H7 (cell line): Measurements from ENCODE around the gene SMC2. TPM values are rescaled to one million over a fixed set of nuclear protein-coding genes. Genes with fewer than 3 reads are reported as not detected.
A peak's percentile ranks its signal among the peaks of the same experiment; 100 is the strongest.

Experiments used
- DNase-seq: peaks from one replicate; pipeline ENCODE4 v3.0.0; 2012
- H3K27me3 ChIP-seq: 2 replicates; pipeline ENCODE4 v1.6.0; 2011; ENCODE audit warnings: mild to moderate bottlenecking, low read length; ENCODE audit not compliant: control insufficient read depth, insufficient read depth
- H3K36me3 ChIP-seq: replicated peaks from 2 replicates; pipeline ENCODE4 v1.5.1; 2011; ENCODE audit warnings: low read length; ENCODE audit not compliant: control insufficient read depth, insufficient read depth
- H3K4me3 ChIP-seq: 2 replicates; pipeline ENCODE4 v1.5.1; 2011; ENCODE audit warnings: low read depth, mild to moderate bottlenecking, control low read depth, low read length, moderate library complexity; ENCODE audit not compliant: insufficient read depth
- total RNA-seq: library from RNA; depleted of rRNA; stranded (reverse); fragments of >200 nt; shearing (Covaris generic); gene quantifications from 2 replicates; pipeline ENCODE4 v1.2.3, GENCODE V29; 2014; rRNA removed

SMC2 gene
- 15.6 and 21.6 TPM in 2 replicates for total RNA-seq

- Histone ChIP-seq H3K4me3 (peak within 1 kb of the TSS; percentile 58), H3K27me3 (no peaks in the 10 kb centered on the region), H3K36me3 (no peaks in the 10 kb centered on the region)
- peak; percentile 88 for DNase-seq
These were observed at the start of gene SMC2 for GRCh38 chr9:104093647-104094533. Gene SMC2, plus strand, starts transcription at chr9:104094309. Its CDS starts 1,076 bp downstream, at chr9:104095385.

GRCh38 chr9:104068546-104068945 is 25.6 kb upstream of the SMC2 start:
- Histone ChIP-seq H3K27me3 (no peaks in the 10 kb centered on the region), H3K36me3 (no peaks in the 10 kb centered on the region), H3K4me3 (no peak overlapping the region)
- DNase-seq = no peak

- Histone ChIP-seq H3K36me3 (no peaks in the 10 kb centered on the region), H3K27me3 (no peaks in the 10 kb centered on the region), H3K4me3 (no peak overlapping the region)
- no peak for DNase-seq
These were observed 24.8 kb upstream of the SMC2 start for GRCh38 chr9:104069288-104069687.

GRCh38 chr9:104071589-104071988 is 22.5 kb upstream of the SMC2 start:
- Histone ChIP-seq H3K27me3 (no peaks in the 10 kb centered on the region), H3K4me3 (no peak overlapping the region), H3K36me3 (no peaks in the 10 kb centered on the region)
- no peak for DNase-seq

GRCh38 chr9:104073098-104073769 is 20.9 kb upstream of the SMC2 start:
- Histone ChIP-seq H3K36me3 (no peaks in the 10 kb centered on the region), H3K27me3 (no peaks in the 10 kb centered on the region), H3K4me3 (no peak overlapping the region)
- no peak for DNase-seq

- no peak overlapping the region for H3K4me3 ChIP-seq
- H3K36me3 ChIP-seq = no peaks in the 10 kb centered on the region
- H3K27me3 ChIP-seq = no peaks in the 10 kb centered on the region
- DNase-seq = no peak
These were observed 20.4 kb upstream of the SMC2 start for GRCh38 chr9:104073770-104074133.

GRCh38 chr9:104074876-104075275 is 19.2 kb upstream of the SMC2 start:
- Histone ChIP-seq H3K4me3 (no peak overlapping the region), H3K27me3 (no peaks in the 10 kb centered on the region), H3K36me3 (no peaks in the 10 kb centered on the region)
- DNase-seq = no peak

GRCh38 chr9:104075801-104076753 is 18.0 kb upstream of the SMC2 start:
- H3K27me3 ChIP-seq = no peaks in the 10 kb centered on the region
- no peaks in the 10 kb centered on the region for H3K36me3 ChIP-seq
- H3K4me3 ChIP-seq = no peak overlapping the region
- DNase-seq = no peak

GRCh38 chr9:104078596-104078995 is 15.5 kb upstream of the SMC2 start:
- no peak overlapping the region for H3K4me3 ChIP-seq
- no peak for DNase-seq
- no peaks in the 10 kb centered on the region for H3K27me3 ChIP-seq
- no peaks in the 10 kb centered on the region for H3K36me3 ChIP-seq

- no peak overlapping the region for H3K4me3 ChIP-seq
- no peaks in the 10 kb centered on the region for H3K36me3 ChIP-seq
- no peaks in the 10 kb centered on the region for H3K27me3 ChIP-seq
- DNase-seq = no peak
These were observed 13.1 kb upstream of the SMC2 start for GRCh38 chr9:104080983-104081382.

- DNase-seq = no peak
- Histone ChIP-seq H3K27me3 (no peaks in the 10 kb centered on the region), H3K4me3 (no peak overlapping the region), H3K36me3 (no peaks in the 10 kb centered on the region)
These were observed 11.9 kb upstream of the SMC2 start for GRCh38 chr9:104082168-104082567.

- no peak for DNase-seq
- no peak overlapping the region for H3K4me3 ChIP-seq
- H3K36me3 ChIP-seq = no peaks in the 10 kb centered on the region
- no peaks in the 10 kb centered on the region for H3K27me3 ChIP-seq
These were observed 8.6 kb upstream of the SMC2 start for GRCh38 chr9:104085525-104085924.

GRCh38 chr9:104087894-104088293 is 6.2 kb upstream of the SMC2 start:
- DNase-seq = no peak
- Histone ChIP-seq H3K4me3 (no peak overlapping the region), H3K36me3 (no peaks in the 10 kb centered on the region), H3K27me3 (no peaks in the 10 kb centered on the region)

- no peak for DNase-seq
- Histone ChIP-seq H3K36me3 (no peaks in the 10 kb centered on the region), H3K27me3 (no peaks in the 10 kb centered on the region), H3K4me3 (no peak overlapping the region)
These were observed 5.7 kb upstream of the SMC2 start for GRCh38 chr9:104088416-104088815.
